Stimulated activated CD8-positive, alpha-beta memory T cell treated with anti-CD3 and anti-CD28 coated beads, Interleukin-7, amount 100 ng/mL, for 4 hours (primary cell): Measurements from ENCODE around the gene ORAI2.
A peak's percentile ranks its signal among the peaks of the same experiment; 100 is the strongest.
"Not testable (repeated sequence)": the region's sequence is repeated elsewhere in the genome, so short reads cannot be mapped to it uniquely, and the experiment has no call there.

ENCODE experiments used
- DNase-seq, 2 donors: peaks; one replicate each; pipeline ENCODE4 v3.0.0-alpha.2; 2020; ENCODE audit warnings: low read depth in 2 of 2

The ORAI2 gene

GRCh38 chr7:102433219-102434038 is at the start of gene ORAI2:
Gene ORAI2 (plus strand): TSS chr7:102433575. CDS start chr7:102438957, 5,382 bp downstream.
- DNase-seq: peak; percentile 70 to 87

GRCh38 chr7:102387064-102387463 is 46.3 kb upstream of the ORAI2 start:
- no peak for DNase-seq

- no peak for DNase-seq
These were observed 43.6 kb upstream of the ORAI2 start for GRCh38 chr7:102389810-102390209.

GRCh38 chr7:102390697-102391484 is 42.5 kb upstream of the ORAI2 start:
- peak; percentile 24 to 40 for DNase-seq

GRCh38 chr7:102392330-102392729 is 41.0 kb upstream of the ORAI2 start:
- DNase-seq: no peak

- DNase-seq: no peak
These were observed 39.9 kb upstream of the ORAI2 start for GRCh38 chr7:102393467-102393866.

- no peak for DNase-seq
These were observed 37.8 kb upstream of the ORAI2 start for GRCh38 chr7:102395592-102395872.

GRCh38 chr7:102395873-102396709 is 37.3 kb upstream of the ORAI2 start, which contains the start of gene PRKRIP1:
Gene PRKRIP1 (plus strand): TSS chr7:102396363. CDS start chr7:102396412, 49 bp downstream.
- peak; percentile 77 to 84 for DNase-seq

GRCh38 chr7:102396710-102397019 is 36.7 kb upstream of the ORAI2 start:
- DNase-seq: no peak

GRCh38 chr7:102398543-102398942 is 34.8 kb upstream of the ORAI2 start:
- DNase-seq: no peak

- DNase-seq: no peak
These were observed 33.0 kb upstream of the ORAI2 start for GRCh38 chr7:102400360-102400759.

GRCh38 chr7:102403563-102403962 is 29.8 kb upstream of the ORAI2 start:
- no peak for DNase-seq

- no peak for DNase-seq
These were observed 29.1 kb upstream of the ORAI2 start for GRCh38 chr7:102404005-102404861.

GRCh38 chr7:102404862-102405188 is 28.6 kb upstream of the ORAI2 start:
- DNase-seq: not testable (repeated sequence)

GRCh38 chr7:102407910-102408309 is 25.5 kb upstream of the ORAI2 start:
- no peak for DNase-seq

GRCh38 chr7:102408530-102408929 is 24.8 kb upstream of the ORAI2 start:
- DNase-seq: not testable (repeated sequence)

GRCh38 chr7:102409340-102409739 is 24.0 kb upstream of the ORAI2 start:
- no peak for DNase-seq

- DNase-seq: no peak
These were observed 23.3 kb upstream of the ORAI2 start for GRCh38 chr7:102410123-102410522.

GRCh38 chr7:102410918-102411317 is 22.5 kb upstream of the ORAI2 start:
- DNase-seq: no peak

GRCh38 chr7:102412548-102412947 is 20.8 kb upstream of the ORAI2 start:
- DNase-seq: no peak

GRCh38 chr7:102413091-102413490 is 20.3 kb upstream of the ORAI2 start:
- DNase-seq: no peak
